K562 (cell line): Measurements from ENCODE around the gene HOXC5. TPM values are rescaled to one million over a fixed set of nuclear protein-coding genes. Genes with fewer than 3 reads are reported as not detected.
A peak's percentile ranks its signal among the peaks of the same experiment; 100 is the strongest.

Source experiments
- ARID2 ChIP-seq: fragments of 450-650 bp; IDR thresholded peaks from 2 replicates; pipeline ENCODE4 v1.6.1; 2017; ENCODE audit warnings: antibody characterized with exemption, mild to moderate bottlenecking
- CBX8 ChIP-seq: fragments of 200-600 bp; sonication (generic); IDR thresholded peaks from 2 replicates; pipeline ENCODE4 v1.6.1; 2012; ENCODE audit warnings: borderline replicate concordance, mixed run types, low read depth, mild to moderate bottlenecking, moderate library complexity, mixed read lengths, low read length, control low read depth, inconsistent platforms; ENCODE audit not compliant: poor library complexity, severe bottlenecking; ENCODE audit errors: extremely low read depth
- FOXK2 ChIP-seq, 2 experiments: fragments of 450-650 bp; IDR thresholded peaks in 1 of 2; conservative IDR thresholded peaks in 1 of 2; 2 replicates each; pipeline ENCODE4 v1.6.1; 2016; ENCODE audit warnings: low read depth in 2 of 2, mild to moderate bottlenecking in 1 of 2
- HDAC8 ChIP-seq: fragments of 450-650 bp; IDR thresholded peaks from 2 replicates; pipeline ENCODE4 v1.6.1; 2016; ENCODE audit warnings: mild to moderate bottlenecking, missing genetic modification characterization, moderate library complexity, missing compliant biosample characterization
- HNRNPLL ChIP-seq: fragments of 200-400 bp; formaldehyde crosslinking; IDR thresholded peaks from 2 replicates; pipeline ENCODE4 v1.6.1; 2017; ENCODE audit warnings: low read length, low read depth, mild to moderate bottlenecking; ENCODE audit not compliant: poor library complexity, severe bottlenecking
- IRF1 ChIP-seq: sonication (generic); formaldehyde crosslinking; IDR thresholded peaks from 2 replicates; pipeline ENCODE4 v1.8.0; 2022; ENCODE audit warnings: missing genetic modification reagents, mild to moderate bottlenecking, borderline replicate concordance
- IRF2 ChIP-seq: sonication (generic); formaldehyde crosslinking; IDR thresholded peaks from 2 replicates; pipeline ENCODE4 v1.8.1; 2022; ENCODE audit warnings: mild to moderate bottlenecking, missing genetic modification reagents
- KDM2B ChIP-seq: fragments of 250-450 bp; sonication (Bioruptor Pico); IDR thresholded peaks from 2 replicates; pipeline ENCODE4 v1.8.0; 2021; ENCODE audit warnings: mild to moderate bottlenecking, moderate library complexity
- MAFK ChIP-seq: IDR thresholded peaks from 2 replicates; pipeline ENCODE4 v1.6.1; 2011; ENCODE audit warnings: low read length, improper control_type of control experiment
- MTA3 ChIP-seq: fragments of 450-650 bp; formaldehyde crosslinking; IDR thresholded peaks from 2 replicates; pipeline ENCODE4 v1.6.1; 2017; ENCODE audit warnings: mild to moderate bottlenecking, borderline replicate concordance
- RNF2 ChIP-seq: sonication (generic); IDR thresholded peaks from 2 replicates; pipeline ENCODE4 v1.6.1; 2016
- SNRNP70 ChIP-seq: fragments of 200-400 bp; formaldehyde crosslinking; optimal IDR thresholded peaks from 2 replicates; pipeline ENCODE3; 2017; ENCODE audit warnings: low read depth, low read length
- SREBF1 ChIP-seq: fragments of 150-350 bp; IDR thresholded peaks from 2 replicates; pipeline ENCODE4 v1.6.1; 2014; ENCODE audit warnings: antibody characterized with exemption, low read depth, low read length, borderline replicate concordance
- ZKSCAN8 ChIP-seq: fragments of 200-800 bp; sonication (Bioruptor generic); IDR thresholded peaks from 2 replicates; pipeline ENCODE4 v1.6.1; 2016; ENCODE audit warnings: missing genetic modification characterization, missing compliant biosample characterization
- ZMIZ1 ChIP-seq, 2 experiments: fragments of 150-350 bp in 1 of 2; IDR thresholded peaks; 2 replicates each; pipeline ENCODE4 v1.6.1; 2012 to 2016; ENCODE audit warnings: low read depth in 2 of 2, low read length in 2 of 2, mild to moderate bottlenecking in 1 of 2, moderate library complexity in 1 of 2
- ZNF24 ChIP-seq: fragments of 450-650 bp; IDR thresholded peaks from 2 replicates; pipeline ENCODE4 v1.6.1; 2016
- ZNF511 ChIP-seq: sonication (generic); formaldehyde crosslinking; IDR thresholded peaks from 2 replicates; pipeline ENCODE4 v1.8.0; 2022; ENCODE audit warnings: mild to moderate bottlenecking, missing genetic modification reagents
- ZNF699 ChIP-seq: fragments of 250-450 bp; sonication (Bioruptor Pico); IDR thresholded peaks from 2 replicates; pipeline ENCODE4 v1.8.0; 2021; ENCODE audit warnings: mild to moderate bottlenecking, moderate library complexity; ENCODE audit not compliant: insufficient replicate concordance
- polyA plus RNA-seq, 8 experiments: library from polyadenylated mRNA; depleted of rRNA in 4 of 8; stranded (reverse) in 5 of 8; unstranded in 3 of 8; fragments of >200 nt; fragmentation: Nextera tagmentation in 2 of 8; fragmentation: Illumina TruSeq in 1 of 8; extraction: Ambion mirVana in 2 of 8; extraction: Trizol in 1 of 8; gene quantifications; 2 replicates each; pipeline versions ENCODE4 v1.2.1 to v1.2.3, GENCODE V29; 2011 to 2014; ENCODE audit warnings: inconsistent platforms in 1 of 8, missing spikeins in 1 of 8
- total RNA-seq, 7 experiments: library from RNA; depleted of rRNA in 6 of 7; stranded (reverse); fragments of >200 nt in 6 of 7; fragmentation: Illumina TruSeq in 2 of 7; extraction: Trizol in 2 of 7; gene quantifications; 2 replicates each; pipeline versions ENCODE4 v1.2.1 to v1.2.3, GENCODE V29; 2011 to 2021; ENCODE audit warnings: low replicate concordance in 1 of 7

HOXC5 gene
- total and polyA plus RNA-seq, 9 of the 15 experiments (the other 6 are each of a cell fraction or from before 2014, with no cell fraction given), result 0.10 to 0.44 (median 0.18) TPM; not detected in 4

- TF ChIP-seq ZMIZ1 (IDR thresholded peaks at IDR 0.05; ENCODE audit: low read depth in 2 of 2, low read length in 2 of 2), result no peak
- TF ChIP-seq RNF2, result 0 out of 2 replicates have a peak, but pooled peaks have one; percentile 23
- no peak for TF ChIP-seq SNRNP70
- TF ChIP-seq IRF1 (CRISPR knock-in tag), result peak; percentile 81; the same call in 1 of the 2 replicates
- no peak for TF ChIP-seq CBX8
- no peak for TF ChIP-seq KDM2B
- TF ChIP-seq ZNF699 (CRISPR knock-in tag), result no peak
- TF ChIP-seq HDAC8, result no peak
- no peak for TF ChIP-seq SREBF1
- TF ChIP-seq ZKSCAN8 (CRISPR knock-in tag), result no peak
- TF ChIP-seq ZNF24, result 0 out of 2 replicates have a peak, but pooled peaks have one; percentile 12
- no peak; a peak in 1 of 4 replicates for TF ChIP-seq FOXK2 (conservative IDR thresholded peaks at IDR 0.05 in 1 of 2, IDR thresholded peaks at IDR 0.05 in 1 of 2; ENCODE audit: low read depth in 2 of 2)
- TF ChIP-seq MAFK, result no peak
- TF ChIP-seq IRF2 (CRISPR knock-in tag), result no peak
- peak; percentile 55 for TF ChIP-seq ZNF511 (CRISPR knock-in tag)
- TF ChIP-seq HNRNPLL, result no peak
- TF ChIP-seq ARID2, result no peak
- TF ChIP-seq MTA3, result 0 out of 2 replicates have a peak, but pooled peaks have one; percentile 66
Measured at GRCh38 chr12:54000116-54001114, 32.4 kb upstream of the HOXC5 start, which contains the start of gene HOXC9 (continued).
